ENCODE data around the gene LGALS9.

The LGALS9 gene

DNA sequence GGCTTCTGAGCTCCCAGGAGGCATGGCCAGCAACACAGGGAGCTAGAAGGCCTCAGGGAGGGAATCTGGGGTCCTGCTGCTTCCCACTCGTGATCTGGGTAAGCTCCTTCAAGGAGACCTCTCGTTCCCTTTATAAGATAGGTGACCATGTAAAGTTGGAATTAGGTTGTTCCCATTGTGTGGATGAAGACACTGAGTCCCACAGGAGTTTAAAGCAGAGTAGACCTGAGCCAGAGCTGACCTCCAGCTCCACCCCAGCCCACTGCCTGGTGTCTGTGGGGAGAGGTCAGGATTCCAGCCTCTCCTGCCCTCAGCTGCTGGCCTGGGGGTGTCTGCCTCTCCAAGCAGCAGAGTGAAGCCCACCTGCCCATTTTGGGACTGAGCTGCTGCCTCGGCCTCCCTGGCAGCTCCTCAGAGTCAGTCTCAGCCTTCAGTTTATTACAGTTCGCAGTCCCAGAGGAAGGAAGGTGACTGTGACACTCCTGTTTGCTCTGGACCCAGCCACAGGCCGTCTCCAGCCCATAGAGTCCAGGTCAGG, 33.1 kb upstream of the LGALS9 start:
- Histone ChIP-seq H3K9ac (ENCODE audit: low read depth, low read length) (no peak overlapping the region), H3K9me3 (ENCODE audit: control insufficient read depth, insufficient read depth, low read length) (no peaks in the 10 kb centered on the region), H3K36me3 (ENCODE audit: insufficient read depth, low read length) (peaks cover 5% of the 10 kb centered on the region; the same call in 1 of the 2 replicates), H3K4me1 (ENCODE audit: insufficient read depth, low read length) (no peaks in the 10 kb centered on the region; the same call in 1 of the 2 replicates)

DNA sequence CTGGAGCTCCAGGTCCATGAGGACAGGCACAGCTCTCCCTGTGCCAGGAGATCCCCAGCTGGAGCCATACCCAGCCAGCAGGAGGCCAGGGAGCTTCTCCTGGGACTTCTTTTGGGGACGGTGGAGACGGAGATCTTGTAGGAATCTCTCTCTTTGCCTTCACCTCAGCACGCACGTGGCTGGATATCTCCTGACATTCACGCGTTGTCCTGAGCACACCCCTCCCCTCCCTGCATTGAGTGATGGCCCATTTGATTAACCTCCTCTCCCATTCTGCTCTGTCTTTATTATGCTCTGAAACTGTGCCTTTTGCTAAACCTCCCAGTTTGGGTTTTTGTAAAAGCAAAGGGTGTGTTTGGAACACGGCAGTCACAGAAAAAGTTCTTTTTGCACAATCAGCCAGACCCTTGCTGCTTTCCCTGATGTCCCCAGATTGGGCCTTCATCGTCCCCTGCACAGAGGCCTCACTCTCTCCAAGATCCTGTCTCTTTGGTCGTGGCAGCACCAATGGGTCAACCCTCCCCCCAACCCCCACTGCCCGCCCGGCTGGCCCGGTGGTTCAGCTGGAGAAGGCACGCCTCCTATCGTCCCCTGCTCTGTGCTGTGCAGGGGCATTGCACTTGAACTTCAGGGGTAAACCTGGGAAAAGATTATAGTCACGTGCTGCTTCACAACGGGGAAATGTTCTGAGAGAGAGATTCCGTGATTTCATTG, 32.5 kb upstream of the LGALS9 start:
- H3K36me3 ChIP-seq (ENCODE audit: insufficient read depth, low read length), result peaks cover 3% of the 10 kb centered on the region; the same call in 1 of the 2 replicates

GRCh38 chr17:27600471-27600870, 30.5 kb upstream of the LGALS9 start:
- Histone ChIP-seq H3K9ac (ENCODE audit: low read depth, low read length) (no peak overlapping the region), H3K36me3 (ENCODE audit: insufficient read depth, low read length) (peaks cover 3% of the 10 kb centered on the region), H3K9me3 (ENCODE audit: control insufficient read depth, insufficient read depth, low read length) (no peaks in the 10 kb centered on the region), H3K4me1 (ENCODE audit: insufficient read depth, low read length) (no peaks in the 10 kb centered on the region; the same call in 1 of the 2 replicates)

More for the DNA sequence above, 32.5 kb upstream of the LGALS9 start:
- Histone ChIP-seq H3K4me1 (ENCODE audit: insufficient read depth, low read length) (no peaks in the 10 kb centered on the region; the same call in 1 of the 2 replicates), H3K9ac (ENCODE audit: low read depth, low read length) (no peak overlapping the region), H3K9me3 (ENCODE audit: control insufficient read depth, insufficient read depth, low read length) (no peaks in the 10 kb centered on the region)

DNA sequence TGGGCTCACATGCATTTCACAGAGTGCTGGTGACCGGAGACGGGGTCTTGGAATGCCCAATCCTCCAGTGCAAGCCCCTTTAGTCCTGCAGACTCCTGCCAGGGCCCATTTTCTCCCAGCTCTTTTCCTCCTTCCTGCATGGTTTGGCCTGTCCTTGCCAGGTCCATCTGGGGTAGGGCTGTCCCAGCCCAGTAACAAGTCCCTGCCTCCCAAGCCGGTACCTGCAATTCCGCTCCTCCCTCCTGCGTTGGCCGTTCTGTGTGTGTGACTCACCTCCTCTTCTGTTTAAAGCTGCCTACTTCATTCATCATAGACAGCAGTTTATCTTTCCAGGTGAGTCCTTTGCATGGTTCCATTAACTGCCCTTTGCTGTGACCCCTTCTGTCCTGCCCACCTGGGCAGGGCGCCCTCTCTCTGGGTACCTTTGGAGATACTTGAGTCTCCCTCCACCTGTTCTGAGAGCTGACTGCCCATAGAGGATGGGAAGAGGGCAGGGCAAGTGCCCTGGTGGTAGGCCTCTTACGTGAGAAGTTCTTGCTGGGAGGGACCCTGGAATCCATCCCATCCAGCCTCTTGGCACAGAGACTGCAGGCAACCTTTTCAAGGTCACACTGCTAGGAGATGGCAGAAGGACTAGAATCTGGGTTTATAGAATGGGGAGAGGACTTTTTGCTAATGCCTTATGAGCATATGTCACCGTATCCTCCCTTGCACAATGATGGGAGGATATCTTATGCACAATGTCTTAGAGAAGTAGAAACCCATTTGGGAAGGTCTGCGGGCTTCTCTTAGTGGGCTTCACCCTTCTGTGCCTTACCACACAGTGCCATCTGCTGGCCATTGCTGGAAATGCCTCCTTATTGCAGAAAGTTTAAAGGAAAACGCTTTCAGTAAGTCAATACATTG, 29.7 kb upstream of the LGALS9 start:
- Histone ChIP-seq H3K9ac (ENCODE audit: low read depth, low read length) (no peak overlapping the region), H3K36me3 (ENCODE audit: insufficient read depth, low read length) (peaks cover 3% of the 10 kb centered on the region), H3K9me3 (ENCODE audit: control insufficient read depth, insufficient read depth, low read length) (no peaks in the 10 kb centered on the region)

DNA sequence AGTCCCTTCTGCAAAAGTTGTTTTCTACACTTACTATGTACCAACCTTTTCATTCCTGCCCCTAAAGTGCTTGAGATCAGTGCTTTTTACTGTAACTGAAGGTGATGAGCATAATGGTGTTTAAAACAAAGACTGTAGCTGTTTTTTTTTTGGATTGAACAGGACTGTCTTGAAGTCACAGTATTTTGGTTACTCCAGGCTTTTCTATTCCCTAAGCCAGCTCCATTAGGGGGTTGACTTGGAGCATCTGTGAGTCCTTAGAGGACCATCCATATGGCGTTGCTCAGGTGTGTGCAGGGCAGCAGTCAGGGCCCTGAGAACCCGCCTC, 29.0 kb upstream of the LGALS9 start:
- H3K9me3 ChIP-seq (ENCODE audit: control insufficient read depth, insufficient read depth, low read length), result no peaks in the 10 kb centered on the region
- peaks cover 3% of the 10 kb centered on the region for H3K36me3 ChIP-seq (ENCODE audit: insufficient read depth, low read length)
- H3K9ac ChIP-seq (ENCODE audit: low read depth, low read length), result no peak overlapping the region
- no peaks in the 10 kb centered on the region; the same call in 1 of the 2 replicates for H3K4me1 ChIP-seq (ENCODE audit: insufficient read depth, low read length)

More for the DNA sequence above, 29.7 kb upstream of the LGALS9 start:
- H3K4me1 ChIP-seq (ENCODE audit: insufficient read depth, low read length), result no peaks in the 10 kb centered on the region; the same call in 1 of the 2 replicates

DNA sequence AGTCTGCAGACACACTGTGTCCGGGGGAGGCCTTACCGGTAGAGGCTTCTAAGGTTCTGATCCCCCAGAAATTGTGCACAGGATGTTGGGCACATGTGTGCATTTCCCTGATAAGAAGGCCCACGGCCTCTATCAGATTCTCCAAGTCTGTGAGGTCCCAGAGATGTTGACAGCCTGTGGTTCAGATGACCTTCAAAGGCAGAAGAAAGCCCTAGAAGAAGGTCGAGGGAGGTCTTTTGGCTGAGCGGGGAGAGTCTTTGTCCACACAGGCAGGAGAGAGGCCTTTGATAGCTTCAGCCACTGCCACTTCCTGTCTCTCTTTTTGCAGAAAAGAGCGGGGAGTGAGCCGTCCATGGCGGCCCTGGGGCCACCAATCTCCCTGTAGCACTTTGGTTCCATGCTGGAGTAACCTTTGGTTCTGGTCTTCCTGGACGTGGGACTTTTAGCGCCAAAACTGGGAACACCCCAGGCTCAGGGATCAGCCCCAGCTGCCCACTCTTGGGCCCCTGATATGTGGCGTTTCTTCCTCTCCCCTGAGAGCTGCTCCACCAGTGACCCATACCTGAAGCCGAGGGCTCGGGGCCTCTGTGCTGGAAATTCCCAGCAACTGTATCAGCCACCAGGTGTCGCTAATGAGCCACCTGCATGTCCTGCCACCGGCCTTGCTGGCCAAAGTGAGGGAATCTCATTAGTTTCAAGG, 28.1 kb upstream of the LGALS9 start:
- Histone ChIP-seq H3K9ac (ENCODE audit: low read depth, low read length) (no peak overlapping the region), H3K36me3 (ENCODE audit: insufficient read depth, low read length) (peaks cover 3% of the 10 kb centered on the region), H3K4me1 (ENCODE audit: insufficient read depth, low read length) (no peaks in the 10 kb centered on the region; the same call in 1 of the 2 replicates), H3K9me3 (ENCODE audit: control insufficient read depth, insufficient read depth, low read length) (no peaks in the 10 kb centered on the region)

GRCh38 chr17:27603421-27603770, 27.6 kb upstream of the LGALS9 start:
- Histone ChIP-seq H3K9me3 (ENCODE audit: control insufficient read depth, insufficient read depth, low read length) (no peaks in the 10 kb centered on the region), H3K9ac (ENCODE audit: low read depth, low read length) (no peak overlapping the region), H3K36me3 (ENCODE audit: insufficient read depth, low read length) (peaks cover 3% of the 10 kb centered on the region), H3K4me1 (ENCODE audit: insufficient read depth, low read length) (no peaks in the 10 kb centered on the region; the same call in 1 of the 2 replicates)

DNA sequence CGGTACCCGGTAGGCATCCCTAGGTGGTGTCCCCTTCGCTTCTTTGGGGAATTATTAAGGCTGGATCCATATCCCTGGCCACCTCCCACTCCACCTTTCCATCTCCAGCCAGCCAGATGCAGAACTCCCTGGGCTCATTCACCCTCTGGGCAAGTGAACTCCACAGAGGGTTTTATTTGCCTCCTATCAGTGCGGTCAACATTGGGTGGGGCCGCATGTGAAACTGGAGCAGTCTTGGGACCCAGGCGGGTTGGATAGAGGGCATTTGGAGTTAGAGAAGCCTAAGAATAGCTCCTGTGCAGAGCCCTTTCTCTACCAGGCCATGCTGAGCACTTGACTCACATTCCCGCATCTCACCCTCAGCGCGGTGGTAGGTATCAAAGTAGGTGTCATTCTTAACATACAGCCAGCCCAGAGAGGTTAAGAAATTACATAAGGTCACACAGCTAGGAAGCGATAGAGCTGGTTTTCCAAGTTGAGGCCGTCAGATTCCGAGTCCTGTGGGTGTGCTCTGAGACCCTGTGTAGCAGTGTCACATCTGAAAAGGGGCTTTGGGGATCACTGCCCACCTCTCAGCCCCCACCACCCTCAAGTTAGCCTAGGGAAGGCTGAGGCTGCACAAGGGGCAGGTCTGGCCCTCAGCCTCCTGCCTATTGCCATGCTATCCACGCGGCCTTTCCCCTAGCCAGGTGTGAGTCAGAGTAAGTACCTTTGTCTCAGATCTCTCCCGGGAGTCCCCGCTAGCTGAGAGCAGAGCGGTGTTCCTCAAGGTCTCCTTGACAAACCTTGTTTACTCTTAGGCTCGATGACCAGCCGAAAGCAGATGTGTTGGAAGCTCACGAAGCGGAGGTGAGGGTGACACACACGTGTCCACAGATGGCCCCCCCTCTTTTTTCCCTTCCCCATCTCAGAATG, 26.9 kb upstream of the LGALS9 start:
- no peaks in the 10 kb centered on the region for H3K9me3 ChIP-seq (ENCODE audit: control insufficient read depth, insufficient read depth, low read length)

DNA sequence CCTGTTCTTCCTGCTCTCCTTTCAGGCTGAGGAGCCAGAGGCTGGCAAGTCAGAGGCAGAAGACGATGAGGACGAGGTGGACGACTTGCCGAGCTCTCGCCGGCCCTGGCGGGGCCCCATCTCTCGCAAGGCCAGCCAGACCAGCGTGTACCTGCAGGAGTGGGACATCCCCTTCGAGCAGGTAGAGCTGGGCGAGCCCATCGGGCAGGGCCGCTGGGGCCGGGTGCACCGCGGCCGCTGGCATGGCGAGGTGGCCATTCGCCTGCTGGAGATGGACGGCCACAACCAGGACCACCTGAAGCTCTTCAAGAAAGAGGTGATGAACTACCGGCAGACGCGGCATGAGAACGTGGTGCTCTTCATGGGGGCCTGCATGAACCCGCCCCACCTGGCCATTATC, 25.6 kb upstream of the LGALS9 start:
- Histone ChIP-seq H3K36me3 (ENCODE audit: insufficient read depth, low read length) (peaks cover 3% of the 10 kb centered on the region; the same call in 1 of the 2 replicates), H3K4me1 (ENCODE audit: insufficient read depth, low read length) (no peaks in the 10 kb centered on the region; the same call in 1 of the 2 replicates), H3K9ac (ENCODE audit: low read depth, low read length) (no peak overlapping the region), H3K9me3 (ENCODE audit: control insufficient read depth, insufficient read depth, low read length) (no peaks in the 10 kb centered on the region)

More for the DNA sequence above, 26.9 kb upstream of the LGALS9 start:
- H3K9ac ChIP-seq (ENCODE audit: low read depth, low read length), result no peak overlapping the region
- H3K4me1 ChIP-seq (ENCODE audit: insufficient read depth, low read length), result no peaks in the 10 kb centered on the region; the same call in 1 of the 2 replicates
- H3K36me3 ChIP-seq (ENCODE audit: insufficient read depth, low read length), result peaks cover 3% of the 10 kb centered on the region; the same call in 1 of the 2 replicates

GRCh38 chr17:27607521-27608091, 23.4 kb upstream of the LGALS9 start:
- no peaks in the 10 kb centered on the region; the same call in 1 of the 2 replicates for H3K4me1 ChIP-seq (ENCODE audit: insufficient read depth, low read length)
- peaks cover 3% of the 10 kb centered on the region for H3K36me3 ChIP-seq (ENCODE audit: insufficient read depth, low read length)
- no peak overlapping the region for H3K9ac ChIP-seq (ENCODE audit: low read depth, low read length)
- no peaks in the 10 kb centered on the region for H3K9me3 ChIP-seq (ENCODE audit: control insufficient read depth, insufficient read depth, low read length)

DNA sequence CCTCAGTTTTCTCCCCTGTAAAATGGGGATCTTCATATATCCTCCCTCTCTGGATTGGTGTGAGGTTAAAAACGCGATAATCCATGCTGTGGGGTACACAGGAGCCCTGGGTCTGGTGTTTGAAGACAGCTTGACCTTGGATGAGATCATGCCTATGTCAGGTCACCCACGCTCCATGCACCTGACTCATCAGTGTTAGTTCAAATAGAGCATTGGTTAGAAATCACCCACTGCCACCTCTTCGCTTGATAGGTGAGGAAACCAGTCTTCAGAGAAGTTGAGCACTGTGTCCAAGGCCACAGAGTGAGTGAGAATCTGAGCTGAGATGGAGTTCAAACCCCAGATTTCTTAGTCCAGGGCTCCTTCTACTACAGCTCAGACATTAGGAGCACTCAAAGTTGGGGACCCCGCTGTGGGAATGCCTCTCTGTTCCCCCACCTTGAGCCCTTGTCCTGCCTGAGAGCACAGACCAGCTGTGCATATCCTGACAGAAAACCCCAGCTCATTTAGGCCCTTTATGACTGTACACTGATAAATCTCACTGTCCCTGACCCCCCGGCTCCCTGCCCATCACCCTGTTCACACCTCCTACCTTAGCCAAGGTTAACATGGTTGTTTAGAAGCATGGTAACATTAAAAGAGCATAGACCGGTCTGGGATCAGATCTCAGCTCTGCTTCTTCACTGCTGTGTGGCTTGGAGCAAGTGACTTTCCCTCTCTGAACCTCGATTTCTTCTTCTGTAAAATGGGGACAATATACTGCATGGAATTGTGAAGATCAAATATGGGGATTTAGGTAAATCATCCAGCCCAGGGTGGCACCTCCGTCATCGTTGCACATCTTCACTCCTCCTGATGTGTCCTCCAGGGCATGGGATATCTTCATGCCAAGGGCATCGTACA, 22.4 kb upstream of the LGALS9 start:
- no peak overlapping the region for H3K9ac ChIP-seq (ENCODE audit: low read depth, low read length)
- no peaks in the 10 kb centered on the region for H3K9me3 ChIP-seq (ENCODE audit: control insufficient read depth, insufficient read depth, low read length)
- H3K4me1 ChIP-seq (ENCODE audit: insufficient read depth, low read length), result no peaks in the 10 kb centered on the region
- H3K36me3 ChIP-seq (ENCODE audit: insufficient read depth, low read length), result peaks cover 3% of the 10 kb centered on the region

GRCh38 chr17:27609611-27610303, 21.2 kb upstream of the LGALS9 start:
- Histone ChIP-seq H3K9ac (ENCODE audit: low read depth, low read length) (no peak overlapping the region), H3K4me1 (ENCODE audit: insufficient read depth, low read length) (no peaks in the 10 kb centered on the region), H3K9me3 (ENCODE audit: control insufficient read depth, insufficient read depth, low read length) (no peaks in the 10 kb centered on the region), H3K36me3 (ENCODE audit: insufficient read depth, low read length) (no peaks in the 10 kb centered on the region; the same call in none of the 2 replicates)
